ENCODE data around the gene RPS4Y2. TPM values are rescaled to one million over a fixed set of nuclear protein-coding genes. Genes with fewer than 3 reads are reported as not detected.

The RPS4Y2 gene
- total RNA-seq: not detected in 2 replicates

DNA sequence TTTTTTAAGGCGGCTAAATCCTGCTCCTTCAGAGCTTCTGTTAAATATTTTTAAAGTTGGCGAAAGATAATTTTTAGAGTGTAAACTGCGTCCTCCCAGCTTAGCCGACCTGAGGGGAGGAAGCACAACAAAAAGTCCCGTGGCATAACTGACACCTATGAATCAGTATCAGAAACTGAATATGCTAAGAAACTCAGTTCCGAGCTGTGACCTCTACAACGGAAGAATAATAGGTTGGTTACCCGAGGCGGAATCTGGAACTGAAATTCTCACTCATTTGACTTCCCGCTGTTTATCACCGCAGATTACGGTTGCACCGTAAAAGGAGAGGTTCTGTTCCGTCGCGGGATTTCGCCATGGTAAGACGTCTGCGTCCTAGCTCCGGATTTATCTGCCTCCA, at the start of gene RPS4Y2:
Gene RPS4Y2 (plus strand): TSS at position 301 of the 400 bp plus-strand sequence. CDS start 56 bp downstream, at position 357.

Other genes with a start within 250 kb of the RPS4Y2 start
- 20.8 TPM in 1 of 2 replicates, not detected in the other for gene EIF1AY, start 180.3 kb upstream of the RPS4Y2 start, total RNA-seq

Measured in epithelial cell of alveolus of lung (primary cell).